Body of pancreas (tissue), 4 donors: ENCODE measurements around the gene C3orf38.

Experiments
- POLR2A ChIP-seq, 3 donors: fragments of 450-650 bp; IDR thresholded peaks; one replicate each; pipeline ENCODE4 v1.6.1; 2016; ENCODE audit warnings: antibody characterized with exemption in 3 of 3, mild to moderate bottlenecking in 2 of 3
- TF ChIP-seq, protein P1 (sequence below), 7 experiments: fragments of 450-650 bp in 4 of 7; fragments of 200-600 bp in 3 of 7; sonication (generic) in 3 of 7; IDR thresholded peaks; one replicate each; pipeline ENCODE4 v1.5.1; 2016 to 2019; ENCODE audit warnings: antibody characterized with exemption in 7 of 7

DNA sequence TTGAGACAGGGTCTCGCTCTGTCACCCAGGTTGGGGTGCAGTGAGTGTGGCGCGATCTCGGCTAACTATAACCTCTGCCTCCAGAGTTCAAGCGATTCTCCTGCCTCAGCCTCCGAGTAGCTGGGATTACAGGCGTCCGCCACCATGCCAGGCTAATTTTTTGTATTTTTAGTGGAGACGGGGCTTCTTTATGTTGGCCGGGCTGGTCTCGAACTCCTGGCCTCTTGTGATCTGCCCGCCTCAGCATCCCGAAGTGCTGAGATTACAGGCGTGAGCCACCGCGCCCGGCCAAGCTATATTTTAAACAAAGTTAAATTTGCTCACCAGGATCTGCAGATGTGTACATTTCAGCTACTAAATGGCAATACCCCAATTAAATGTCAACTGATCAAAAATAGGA, 1.1 kb upstream of the C3orf38 start:
- TF ChIP-seq, protein P1, sequence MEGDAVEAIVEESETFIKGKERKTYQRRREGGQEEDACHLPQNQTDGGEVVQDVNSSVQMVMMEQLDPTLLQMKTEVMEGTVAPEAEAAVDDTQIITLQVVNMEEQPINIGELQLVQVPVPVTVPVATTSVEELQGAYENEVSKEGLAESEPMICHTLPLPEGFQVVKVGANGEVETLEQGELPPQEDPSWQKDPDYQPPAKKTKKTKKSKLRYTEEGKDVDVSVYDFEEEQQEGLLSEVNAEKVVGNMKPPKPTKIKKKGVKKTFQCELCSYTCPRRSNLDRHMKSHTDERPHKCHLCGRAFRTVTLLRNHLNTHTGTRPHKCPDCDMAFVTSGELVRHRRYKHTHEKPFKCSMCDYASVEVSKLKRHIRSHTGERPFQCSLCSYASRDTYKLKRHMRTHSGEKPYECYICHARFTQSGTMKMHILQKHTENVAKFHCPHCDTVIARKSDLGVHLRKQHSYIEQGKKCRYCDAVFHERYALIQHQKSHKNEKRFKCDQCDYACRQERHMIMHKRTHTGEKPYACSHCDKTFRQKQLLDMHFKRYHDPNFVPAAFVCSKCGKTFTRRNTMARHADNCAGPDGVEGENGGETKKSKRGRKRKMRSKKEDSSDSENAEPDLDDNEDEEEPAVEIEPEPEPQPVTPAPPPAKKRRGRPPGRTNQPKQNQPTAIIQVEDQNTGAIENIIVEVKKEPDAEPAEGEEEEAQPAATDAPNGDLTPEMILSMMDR (IDR thresholded peaks at IDR 0.05): no peak
- no peak for TF ChIP-seq POLR2A (IDR thresholded peaks at IDR 0.05)
